ENCODE data around the gene FNDC3B. TPM values are rescaled to one million over a fixed set of nuclear protein-coding genes. Genes with fewer than 3 reads are reported as not detected.

The FNDC3B gene
- total RNA-seq (2022; extraction: Qiagen RNA extraction), result 22.7 to 35.0 TPM (median 32.1 TPM) in 5 replicates

GRCh38 chr3:172039436-172040077 is at the start of gene FNDC3B:
TSS of gene FNDC3B (plus strand) at chr3:172039578. CDS start at chr3:172112480, 72,902 bp downstream.

DNA sequence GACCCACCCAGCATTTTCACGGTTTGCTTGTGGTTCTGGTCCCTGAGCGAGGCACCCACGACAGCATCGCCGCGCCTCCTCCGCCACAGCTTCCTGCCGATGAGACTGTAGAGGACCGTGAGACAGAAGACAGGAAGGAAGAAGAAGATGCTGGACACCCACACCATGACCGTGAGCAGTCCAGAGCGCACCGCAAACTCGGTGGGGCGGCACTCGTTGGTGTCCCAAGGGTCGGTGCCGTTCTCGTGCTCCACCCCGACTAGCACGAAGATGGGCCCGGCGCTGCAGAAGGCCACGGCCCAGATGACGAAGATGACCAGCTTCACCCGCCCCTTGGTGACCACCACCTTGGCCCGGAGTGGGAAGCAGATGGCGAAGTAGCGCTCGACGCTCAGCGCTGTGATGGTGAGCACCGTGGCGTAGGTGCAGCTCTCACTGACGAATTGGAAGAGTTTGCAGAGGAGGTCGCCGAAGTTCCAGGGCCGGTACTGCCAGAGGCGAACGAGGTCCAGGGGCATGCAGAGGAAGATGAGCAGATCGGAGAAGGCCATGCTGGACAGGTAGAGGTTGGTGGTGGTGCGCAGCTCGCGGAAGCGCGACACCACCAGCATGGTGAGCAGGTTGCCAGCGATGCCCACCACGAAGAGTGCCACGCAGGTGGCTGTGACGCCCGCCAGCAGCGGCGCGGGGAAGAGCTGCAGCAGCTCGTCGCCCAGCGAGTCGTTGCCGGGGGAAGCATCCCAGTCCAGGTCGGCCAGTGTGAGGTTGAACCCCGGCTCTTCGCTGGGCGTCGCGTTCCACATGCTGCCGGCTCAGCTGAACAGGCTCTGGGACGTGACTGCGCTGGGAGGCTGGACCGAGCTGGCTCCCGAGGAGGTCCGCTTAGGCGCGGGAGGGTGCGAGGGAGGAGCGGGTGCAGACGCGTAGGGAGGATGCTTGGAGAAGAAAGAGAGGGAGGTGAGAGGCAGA is 408.5 kb downstream of the FNDC3B start, which contains the start of gene GHSR:
Gene GHSR (minus strand): TSS at position 846 of the 969 bp plus-strand sequence. CDS start 43 bp downstream, at position 803.

Other genes starting within 250 kb of the FNDC3B start
- 7.3 to 10.4 TPM (median 8.3 TPM) in 5 replicates for gene PLD1, start 229.1 kb upstream of the FNDC3B start, total RNA-seq (2022; extraction: Qiagen RNA extraction)
- gene TMEM212, start 196.2 kb upstream of the FNDC3B start, total RNA-seq (2022; extraction: Qiagen RNA extraction), result not detected in 5 replicates

Data from A549 treated with Hydrocortisone at 1 μM for 4 hours (cell line).